ENCODE results near the gene HSP90B1. TPM values are rescaled to one million over a fixed set of nuclear protein-coding genes. Genes with fewer than 3 reads are reported as not detected.

HSP90B1 gene
- total and polyA plus RNA-seq, 7 donors, result 50.5 to 528 (median 217) TPM

GRCh38 chr12:103924761-103925641, 5.2 kb upstream of the HSP90B1 start:
- Histone ChIP-seq H3K4me1 (peaks cover 0 to 11% (median 10%) of the 10 kb centered on the region in 4 donors), H3K4me3 (no peak overlapping the region), H3K9me3 (no peaks in the 10 kb centered on the region), H3K27me3 (no peaks in the 10 kb centered on the region), H3K36me3 (no peaks in the 10 kb centered on the region), H3K27ac (no peak overlapping the region)
- no peak for DNase-seq
- WGBS, 2 donors, result 68 to 73% methylated on average over 9 of the region's 9 CpGs
- intact Hi-C loops (cut with DNase I), result loop anchor here (5.0 kb wide), 1 partner anchor 48 kb away; no protein-coding TSS in a partner anchor
- TF ChIP-seq CTCF (IDR thresholded peaks at IDR 0.05), result no peak
- no peak for TF ChIP-seq EP300 (IDR thresholded peaks at IDR 0.05)
- TF ChIP-seq POLR2A (IDR thresholded peaks at IDR 0.05), result no peak
- TF ChIP-seq POLR2AphosphoS5 (IDR thresholded peaks at IDR 0.05), result no peak

- H3K4me3 ChIP-seq, result peak overlapping the region; percentile 49 to 84 (median 64)
- peaks cover 0 to 42% (median 33%) of the 10 kb centered on the region in 4 donors for H3K4me1 ChIP-seq
- peak overlapping the region; percentile 89 to 96 (median 95) for H3K27ac ChIP-seq
- H3K36me3 ChIP-seq, result peaks cover 0 to 12% (median 0%) of the 10 kb centered on the region in 4 donors
- WGBS, 2 donors, result 5 to 6% methylated on average over 12 of the region's 12 CpGs
- H3K9me3 ChIP-seq, result no peaks in the 10 kb centered on the region
- no peaks in the 10 kb centered on the region for H3K27me3 ChIP-seq
- DNase-seq, result no peak
- TF ChIP-seq CTCF (IDR thresholded peaks at IDR 0.05) (no peak), POLR2A (IDR thresholded peaks at IDR 0.05) (no peak), POLR2AphosphoS5 (IDR thresholded peaks at IDR 0.05) (no peak), EP300 (IDR thresholded peaks at IDR 0.05) (no peak)
- intact Hi-C loops (cut with DNase I), result loop anchor here (5.0 kb wide), 1 partner anchor 51 kb away; no protein-coding TSS in a partner anchor
These were observed 1.5 kb upstream of the HSP90B1 start for GRCh38 chr12:103928682-103929045.

GRCh38 chr12:103929046-103929783, 995 bp upstream of the HSP90B1 start:
- peaks cover 1 to 18% (median 4%) of the 10 kb centered on the region in 4 donors for H3K36me3 ChIP-seq
- no peaks in the 10 kb centered on the region for H3K9me3 ChIP-seq
- H3K27ac ChIP-seq, result peak overlapping the region; percentile 89 to 96 (median 95)
- no peak for TF ChIP-seq CTCF (IDR thresholded peaks at IDR 0.05)
- TF ChIP-seq POLR2A (IDR thresholded peaks at IDR 0.05), result peak; percentile 56 to 64
- TF ChIP-seq POLR2AphosphoS5 (IDR thresholded peaks at IDR 0.05), result peak; percentile 48 to 89 (median 78)
- peak in 1 of 4 donors; percentile 17 for TF ChIP-seq EP300 (IDR thresholded peaks at IDR 0.05)
- intact Hi-C loops (cut with DNase I), result loop anchor here (5.0 kb wide), 1 partner anchor 52 kb away; no protein-coding TSS in a partner anchor
- no peaks in the 10 kb centered on the region for H3K27me3 ChIP-seq
- H3K4me1 ChIP-seq, result peaks cover 0 to 47% (median 37%) of the 10 kb centered on the region in 4 donors
- WGBS, 2 donors, result 0 to 3% methylated on average over 37 of the region's 37 CpGs
- peak; percentile 95 for DNase-seq
- peak overlapping the region; percentile 49 to 84 (median 64) for H3K4me3 ChIP-seq

GRCh38 chr12:103929784-103930033, 501 bp upstream of the HSP90B1 start:
- intact Hi-C loops (cut with DNase I), result loop anchor here (2.0 to 10.0 kb wide), 4 partner anchors 27 to 135 kb away; partner anchors contain the start of gene TDG
- 0 to 1% methylated on average over 18 of the region's 18 CpGs for WGBS, 2 donors
- Histone ChIP-seq H3K27me3 (no peaks in the 10 kb centered on the region), H3K4me1 (peaks cover 0 to 52% (median 42%) of the 10 kb centered on the region in 4 donors), H3K27ac (peak overlapping the region; percentile 89 to 96 (median 95)), H3K4me3 (peak overlapping the region; percentile 49 to 84 (median 64)), H3K9me3 (no peaks in the 10 kb centered on the region), H3K36me3 (peaks cover 6 to 23% (median 8%) of the 10 kb centered on the region in 4 donors)
- no peak for DNase-seq
- TF ChIP-seq POLR2A (IDR thresholded peaks at IDR 0.05), result no peak
- TF ChIP-seq POLR2AphosphoS5 (IDR thresholded peaks at IDR 0.05), result no peak
- TF ChIP-seq EP300 (IDR thresholded peaks at IDR 0.05), result no peak
- TF ChIP-seq CTCF (IDR thresholded peaks at IDR 0.05), result no peak

Data from sigmoid colon (tissue), 7 donors.